Kidney epithelial cell (primary cell): ENCODE results near the gene KANK3. TPM values are rescaled to one million over a fixed set of nuclear protein-coding genes. Genes with fewer than 3 reads are reported as not detected.
"Not testable (repeated sequence)": the region's sequence is repeated elsewhere in the genome, so short reads cannot be mapped to it uniquely, and the experiment has no call there.

Experiments
- DNase-seq: peaks from one replicate; pipeline ENCODE4 v3.0.0-alpha.2; 2010; ENCODE audit warnings: low read depth
- H3K27me3 ChIP-seq: 2 replicates; pipeline ENCODE4 v1.6.0; 2011; ENCODE audit warnings: low read length; ENCODE audit not compliant: control insufficient read depth, insufficient read depth
- H3K36me3 ChIP-seq: 2 replicates; pipeline ENCODE4 v1.5.1; 2011; ENCODE audit warnings: low read length; ENCODE audit not compliant: control insufficient read depth, insufficient read depth
- H3K4me3 ChIP-seq: 2 replicates; pipeline ENCODE4 v1.5.1; 2011; ENCODE audit warnings: low read depth, mild to moderate bottlenecking, control low read depth, low read length
- total RNA-seq: library from RNA; depleted of rRNA; stranded (reverse); fragments of >200 nt; gene quantifications from 2 replicates; pipeline ENCODE4 v1.2.3, GENCODE V29; 2015
- TF ChIP-seq, protein P1 (sequence below): IDR thresholded peaks from 2 replicates; pipeline ENCODE4 v1.5.1; 2011; ENCODE audit warnings: mild to moderate bottlenecking, moderate library complexity, low read length, control low read depth, inconsistent platforms; ENCODE audit not compliant: insufficient read depth, poor library complexity, severe bottlenecking

KANK3 gene
- total RNA-seq, 1 donor from 2014 or later: 8.1 TPM

DNA sequence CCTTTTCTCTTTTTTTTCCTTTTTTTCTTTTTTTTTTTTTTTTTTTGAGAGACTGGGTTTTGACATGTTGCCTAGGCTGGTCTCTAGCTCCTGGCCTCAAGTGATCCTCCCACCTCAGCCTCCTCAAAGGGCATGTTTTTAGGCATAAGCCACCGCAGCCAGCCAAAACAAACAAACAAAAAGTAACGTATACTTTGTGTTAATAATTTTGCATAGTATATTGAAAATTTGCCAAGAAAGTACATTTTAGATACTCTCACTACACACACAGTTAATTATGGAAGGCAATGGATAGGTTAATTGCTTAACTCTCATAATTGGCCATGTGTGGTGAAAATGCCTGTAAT lies 45.5 kb upstream of the KANK3 start:
- DNase-seq: no peak
- TF ChIP-seq, protein P1, sequence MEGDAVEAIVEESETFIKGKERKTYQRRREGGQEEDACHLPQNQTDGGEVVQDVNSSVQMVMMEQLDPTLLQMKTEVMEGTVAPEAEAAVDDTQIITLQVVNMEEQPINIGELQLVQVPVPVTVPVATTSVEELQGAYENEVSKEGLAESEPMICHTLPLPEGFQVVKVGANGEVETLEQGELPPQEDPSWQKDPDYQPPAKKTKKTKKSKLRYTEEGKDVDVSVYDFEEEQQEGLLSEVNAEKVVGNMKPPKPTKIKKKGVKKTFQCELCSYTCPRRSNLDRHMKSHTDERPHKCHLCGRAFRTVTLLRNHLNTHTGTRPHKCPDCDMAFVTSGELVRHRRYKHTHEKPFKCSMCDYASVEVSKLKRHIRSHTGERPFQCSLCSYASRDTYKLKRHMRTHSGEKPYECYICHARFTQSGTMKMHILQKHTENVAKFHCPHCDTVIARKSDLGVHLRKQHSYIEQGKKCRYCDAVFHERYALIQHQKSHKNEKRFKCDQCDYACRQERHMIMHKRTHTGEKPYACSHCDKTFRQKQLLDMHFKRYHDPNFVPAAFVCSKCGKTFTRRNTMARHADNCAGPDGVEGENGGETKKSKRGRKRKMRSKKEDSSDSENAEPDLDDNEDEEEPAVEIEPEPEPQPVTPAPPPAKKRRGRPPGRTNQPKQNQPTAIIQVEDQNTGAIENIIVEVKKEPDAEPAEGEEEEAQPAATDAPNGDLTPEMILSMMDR: no peak
- H3K27me3 ChIP-seq: no peaks in the 10 kb centered on the region
- H3K36me3 ChIP-seq: no peaks in the 10 kb centered on the region
- H3K4me3 ChIP-seq: no peak overlapping the region

DNA sequence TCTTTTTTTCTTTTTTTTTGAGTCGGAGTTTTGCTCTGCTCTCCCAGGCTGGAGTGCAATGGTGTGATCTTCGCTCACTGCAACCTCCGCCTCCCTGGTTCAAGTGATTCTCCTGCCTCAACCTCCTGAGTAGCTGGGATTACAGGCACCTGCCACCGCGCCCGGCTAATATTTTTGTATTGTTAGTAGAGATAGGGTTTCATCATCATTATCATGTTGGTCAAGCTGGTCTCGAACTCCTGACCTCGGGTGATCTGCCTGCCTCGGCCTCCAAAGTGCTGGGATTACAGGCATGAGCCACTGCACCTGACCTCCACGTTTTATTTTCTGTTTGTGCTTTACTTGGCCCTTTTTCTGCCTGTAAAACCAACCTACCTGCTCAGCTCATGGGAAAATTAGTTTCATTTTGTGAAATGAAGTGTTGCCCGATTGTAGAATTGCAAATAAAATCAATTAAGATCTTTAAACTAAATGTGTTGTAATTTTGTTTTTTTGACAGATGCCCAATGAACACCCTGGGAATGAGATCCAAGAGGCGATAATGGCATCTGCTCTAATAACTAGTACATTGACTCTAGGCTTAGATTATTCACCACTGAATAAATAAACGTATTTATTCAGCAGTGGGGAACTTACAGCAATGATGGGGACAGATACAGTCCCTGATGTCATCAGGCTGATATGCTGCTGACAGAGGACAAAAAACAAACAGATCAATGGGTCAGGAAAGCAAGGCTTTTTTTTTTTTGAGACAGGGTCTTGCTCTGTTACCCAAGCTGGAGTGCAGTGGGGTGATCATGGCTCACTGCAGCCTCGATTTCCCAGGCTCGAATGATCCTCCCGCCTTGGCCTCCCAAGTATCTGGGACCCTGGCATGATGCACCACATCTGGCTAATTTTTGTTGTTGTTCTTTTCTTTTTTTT lies 44.9 kb upstream of the KANK3 start:
- TF ChIP-seq, protein P1: no peak
- Histone ChIP-seq H3K36me3 (no peaks in the 10 kb centered on the region), H3K27me3 (no peaks in the 10 kb centered on the region), H3K4me3 (no peak overlapping the region)
- no peak for DNase-seq

DNA sequence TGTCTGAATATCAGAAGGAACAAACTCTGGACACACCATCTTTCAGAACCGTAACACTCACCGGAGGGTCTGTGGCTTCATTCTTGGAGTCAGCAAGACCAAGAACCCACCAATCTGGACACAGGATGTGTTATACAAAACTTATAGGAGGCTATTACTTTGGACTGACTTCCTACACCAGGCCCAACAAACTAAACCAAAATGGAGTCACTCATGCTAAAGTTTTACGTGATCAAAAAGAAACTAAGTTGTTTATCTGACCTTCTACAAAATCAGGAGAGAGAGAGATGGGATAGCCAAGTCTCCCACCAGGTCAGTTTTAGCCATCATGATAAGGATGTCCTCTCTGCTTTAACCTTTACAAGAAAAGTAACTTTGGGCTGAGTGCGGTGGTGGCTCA lies 43.9 kb upstream of the KANK3 start:
- Histone ChIP-seq H3K36me3 (no peaks in the 10 kb centered on the region), H3K27me3 (no peaks in the 10 kb centered on the region), H3K4me3 (no peak overlapping the region)
- no peak for DNase-seq
- TF ChIP-seq, protein P1: no peak

GRCh38 chr19:8386419-8386818 lies 43.4 kb upstream of the KANK3 start:
- not testable (repeated sequence) for H3K36me3 ChIP-seq, DNase-seq, H3K27me3 ChIP-seq, H3K4me3 ChIP-seq

GRCh38 chr19:8385566-8385965 lies 42.5 kb upstream of the KANK3 start:
- H3K36me3 ChIP-seq, DNase-seq: not testable (repeated sequence)

DNA sequence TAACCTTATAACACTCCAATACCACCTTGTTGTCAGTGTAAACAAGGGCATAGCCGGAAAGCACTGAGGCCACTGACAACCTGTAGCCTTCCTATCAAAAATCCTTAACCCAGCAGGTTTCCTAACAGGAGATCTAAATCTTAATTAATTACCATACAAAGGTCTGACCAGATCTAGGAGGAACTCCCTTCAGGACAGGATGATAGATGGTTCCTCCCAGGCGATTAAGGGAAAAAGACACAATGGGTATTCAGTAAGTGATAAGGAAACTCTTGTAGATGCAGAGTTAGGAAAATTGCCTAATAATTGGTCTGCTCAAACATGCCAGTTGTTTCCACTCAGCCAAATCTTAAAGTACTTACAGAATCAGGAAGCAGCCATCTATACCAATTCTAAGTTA lies 42.0 kb upstream of the KANK3 start:
- not testable (repeated sequence) for H3K27me3 ChIP-seq, DNase-seq, H3K4me3 ChIP-seq, H3K36me3 ChIP-seq

More at GRCh38 chr19:8385566-8385965, 42.5 kb upstream of the KANK3 start:
- not testable (repeated sequence) for H3K4me3 ChIP-seq, H3K27me3 ChIP-seq

GRCh38 chr19:8384569-8384968 lies 41.5 kb upstream of the KANK3 start:
- H3K27me3 ChIP-seq, H3K4me3 ChIP-seq, DNase-seq, H3K36me3 ChIP-seq: not testable (repeated sequence)

GRCh38 chr19:8379156-8379891 lies 36.3 kb upstream of the KANK3 start:
- not testable (repeated sequence) for H3K27me3 ChIP-seq, DNase-seq, H3K36me3 ChIP-seq, H3K4me3 ChIP-seq
